Hepatocyte (in vitro differentiated cells): ENCODE measurements around the gene DAP3.
"Not testable (repeated sequence)": the region's sequence is repeated elsewhere in the genome, so short reads cannot be mapped to it uniquely, and the experiment has no call there.

Source experiments
- CTCF ChIP-seq: fragments of 200-600 bp; sonication (generic); IDR thresholded peaks from 2 replicates; pipeline ENCODE4 v1.5.1; 2016; ENCODE audit warnings: antibody characterized with exemption, mild to moderate bottlenecking; ENCODE audit not compliant: poor library complexity
- EZH2 ChIP-seq: fragments of 200-600 bp; sonication (generic); IDR thresholded peaks from 2 replicates; pipeline ENCODE4 v1.6.1; 2016; ENCODE audit warnings: antibody characterized with exemption, mild to moderate bottlenecking, borderline replicate concordance
- EZH2phosphoT487 ChIP-seq: fragments of 200-600 bp; sonication (generic); IDR thresholded peaks from one replicate; pipeline ENCODE4 v1.6.1; 2018; ENCODE audit warnings: antibody characterized with exemption, mild to moderate bottlenecking, low read depth, moderate library complexity; ENCODE audit not compliant: unreplicated experiment, severe bottlenecking

- TF ChIP-seq CTCF, EZH2phosphoT487, EZH2: not testable (repeated sequence)
Observed at GRCh38 chr1:155697616-155698015, 8.7 kb downstream of the DAP3 start.
